Activated CD4-positive, alpha-beta T cell treated with anti-CD3 and anti-CD28 coated beads, Interleukin-2, amount 50 U/mL, for 4 hours (primary cell): ENCODE results near the gene LARP4B.
"Not testable (repeated sequence)": the region's sequence is repeated elsewhere in the genome, so short reads cannot be mapped to it uniquely, and the experiment has no call there.

Source experiments
- DNase-seq, 2 experiments: peaks; one replicate each; pipeline ENCODE4 v3.0.0-alpha.2; 2020

The LARP4B gene

DNA sequence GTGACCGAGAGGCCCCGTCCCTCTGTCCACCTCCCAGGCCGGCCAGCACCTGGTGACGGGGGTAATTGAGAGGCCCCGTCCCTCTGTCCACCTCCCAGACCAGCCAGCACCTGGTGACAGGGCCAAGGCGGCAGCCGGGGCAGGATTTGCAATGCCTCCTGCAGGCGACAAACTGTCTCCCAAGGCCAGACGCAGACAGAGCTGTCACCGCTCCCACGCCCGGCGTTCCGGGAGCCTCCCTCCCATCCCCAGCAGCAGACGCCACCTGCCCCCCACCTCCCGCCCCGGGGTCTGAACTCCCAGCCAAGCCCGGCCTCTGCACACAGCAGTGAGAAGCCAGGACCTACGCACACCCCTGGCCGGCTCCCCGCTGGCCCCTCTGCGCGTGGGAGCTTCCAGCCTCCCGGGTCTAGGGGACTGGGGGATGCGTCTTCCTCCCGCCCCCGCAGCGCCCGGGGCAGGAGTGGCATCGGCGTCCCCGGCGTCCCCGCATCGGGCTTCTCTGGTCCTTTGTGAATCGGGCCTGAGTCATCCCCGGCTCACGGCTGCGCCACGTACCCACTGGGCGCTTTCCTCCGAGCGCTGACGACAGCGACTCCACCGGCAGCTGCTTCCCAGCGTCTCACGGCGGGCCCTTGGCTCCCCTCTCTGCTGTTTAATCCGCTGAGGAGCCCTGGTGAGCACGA is 147.0 kb downstream of the LARP4B start:
- DNase-seq: peak; percentile 41 to 48

DNA sequence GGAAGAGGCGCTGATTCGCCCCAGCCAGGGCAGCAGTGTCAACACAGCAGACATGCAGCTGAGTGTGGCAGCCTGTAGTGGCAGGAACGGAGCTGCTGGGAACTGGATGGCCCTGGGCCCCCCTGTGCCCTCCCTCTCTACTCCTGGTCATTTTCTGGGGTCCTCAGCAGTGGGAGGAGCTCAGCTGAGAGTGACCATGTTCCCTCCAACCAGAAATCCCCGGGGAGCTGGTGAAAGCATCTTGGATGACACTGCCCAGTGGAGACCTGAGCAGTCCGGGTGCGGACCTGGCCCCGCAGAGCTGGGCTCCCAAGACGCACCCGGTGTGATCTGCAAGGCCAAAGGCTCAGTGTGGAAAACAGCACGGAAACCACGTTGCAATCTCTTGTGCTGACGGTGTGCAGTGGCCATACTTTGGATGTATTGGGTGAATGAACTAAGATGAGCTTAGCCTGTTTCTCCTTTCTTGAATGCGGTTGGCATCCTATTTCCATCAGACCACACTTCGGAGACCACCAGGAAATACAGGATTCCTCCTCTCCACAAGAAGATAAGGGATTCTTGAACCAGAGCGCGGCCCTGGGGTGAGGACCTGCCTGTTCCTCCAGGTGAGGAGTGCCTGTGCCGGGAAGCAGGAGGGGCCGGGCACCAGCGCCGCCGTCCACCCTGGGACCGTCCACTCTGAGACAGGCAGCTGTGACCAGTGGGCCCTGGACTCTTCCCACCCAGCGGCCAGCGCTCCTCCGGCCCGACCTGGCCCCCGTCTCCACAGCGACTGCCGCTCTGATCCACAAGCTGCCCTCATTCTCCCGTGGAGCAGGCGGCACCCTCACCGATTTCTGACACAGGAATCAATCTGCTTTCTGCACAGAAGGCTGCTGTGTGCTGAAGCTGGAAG is 148.5 kb downstream of the LARP4B start:
- no peak for DNase-seq

DNA sequence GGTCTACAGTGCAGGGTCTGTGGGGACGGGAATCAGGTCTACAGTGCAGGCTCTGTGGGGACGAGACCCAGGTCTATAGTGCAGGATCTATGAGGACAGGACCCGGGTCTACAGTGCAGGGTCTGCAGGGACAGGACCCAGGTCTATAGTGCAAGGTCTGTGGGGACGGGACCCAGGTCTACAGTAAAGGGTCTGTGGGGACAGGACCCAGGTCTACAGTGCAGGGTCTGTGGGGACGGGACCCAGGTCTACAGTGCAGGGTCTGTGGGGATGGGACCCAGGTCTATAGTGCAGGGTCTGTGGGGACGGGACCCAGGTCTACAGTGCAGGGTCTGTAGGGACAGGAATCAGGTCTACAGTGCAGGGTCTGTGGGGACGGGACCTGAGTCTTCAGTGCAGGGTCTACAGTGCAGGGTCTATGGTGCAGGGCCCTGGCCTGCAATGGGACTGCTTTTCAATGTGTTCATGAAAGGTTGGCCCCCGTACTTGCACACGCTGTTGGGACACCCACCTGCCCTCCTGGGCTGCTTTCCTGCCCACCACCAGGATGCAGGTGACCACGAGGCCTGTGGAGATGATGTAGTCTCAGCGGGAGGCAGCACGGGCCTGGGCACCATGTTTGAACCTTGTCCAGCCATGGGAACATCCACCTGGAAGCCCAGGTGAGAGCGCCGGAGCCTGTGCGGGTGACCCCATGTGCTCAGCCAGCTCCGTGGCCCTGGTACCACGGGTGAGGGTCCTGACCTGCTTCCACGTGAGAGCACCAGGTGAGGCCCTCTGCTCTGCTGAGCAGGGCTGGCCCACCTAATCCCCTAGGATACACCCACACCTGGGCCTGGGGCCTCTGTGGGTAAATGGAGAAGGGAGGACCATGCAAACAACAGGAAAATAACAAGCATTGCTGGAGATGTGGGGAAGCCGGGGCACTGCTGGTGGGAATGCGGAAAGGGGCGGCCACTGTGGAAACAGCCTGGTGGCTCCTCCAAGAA is 150.7 kb downstream of the LARP4B start:
- DNase-seq: no peak

DNA sequence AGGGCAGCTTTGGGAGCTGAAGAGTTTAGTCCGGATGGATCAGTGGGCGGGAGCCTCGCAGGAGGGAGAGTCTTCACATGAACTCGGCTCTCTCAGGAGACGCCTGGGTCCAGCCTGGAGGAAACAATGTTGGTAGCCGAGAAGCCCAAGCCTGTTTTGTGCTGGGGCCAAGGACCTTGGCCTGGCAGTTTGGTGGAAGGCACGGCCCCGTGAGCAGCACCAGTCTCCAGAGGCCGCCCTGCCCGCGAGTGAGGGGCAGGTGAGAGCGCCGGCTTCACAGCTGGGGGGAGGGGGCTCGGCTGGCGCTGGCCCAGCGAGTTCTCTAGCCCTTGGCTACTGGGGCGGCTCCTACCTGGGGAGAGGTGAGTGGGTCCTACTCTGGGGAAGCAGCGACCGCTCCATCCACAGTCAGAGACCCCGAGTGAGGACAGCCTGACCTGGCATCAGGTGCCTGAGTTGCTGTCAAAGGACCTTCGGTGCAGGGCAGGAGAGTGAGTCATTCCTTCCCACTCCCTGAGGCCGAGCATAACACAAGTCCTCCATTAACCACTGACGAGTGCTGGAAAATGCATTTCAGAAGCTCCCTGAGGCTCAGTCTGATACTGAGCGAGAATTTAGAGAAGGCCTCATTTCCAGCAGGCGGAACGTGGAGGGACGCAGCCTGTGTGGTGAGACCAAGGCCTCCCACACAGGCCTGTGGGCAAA is 152.7 kb downstream of the LARP4B start:
- DNase-seq: no peak

DNA sequence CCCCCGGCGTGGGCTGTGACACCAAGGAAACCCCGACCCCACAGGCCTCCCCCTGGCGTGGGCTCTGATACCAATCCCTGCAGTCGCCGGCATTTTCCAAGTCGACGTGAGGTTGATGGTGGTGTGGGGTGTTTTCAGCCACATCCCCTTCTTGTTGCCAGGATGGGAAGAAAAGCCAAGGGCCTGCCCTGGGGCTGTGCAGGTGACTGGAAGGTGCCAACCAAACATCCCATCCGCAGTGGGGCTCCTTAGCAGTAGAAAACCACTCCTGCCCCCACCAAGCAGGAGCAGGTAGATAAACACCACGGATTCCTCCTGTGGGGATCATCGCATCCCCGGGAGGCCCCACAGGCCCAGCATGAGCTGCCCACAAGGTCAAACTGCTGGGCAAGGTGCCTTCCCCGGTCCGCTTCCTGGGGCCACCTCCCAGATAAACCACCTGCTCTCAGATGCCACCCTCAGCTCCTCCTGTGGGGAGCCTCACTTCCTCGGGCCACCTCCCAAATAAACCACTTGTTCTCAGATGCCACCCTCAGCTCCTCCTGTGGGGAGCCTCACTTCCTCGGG is 153.5 kb downstream of the LARP4B start:
- DNase-seq: no peak

DNA sequence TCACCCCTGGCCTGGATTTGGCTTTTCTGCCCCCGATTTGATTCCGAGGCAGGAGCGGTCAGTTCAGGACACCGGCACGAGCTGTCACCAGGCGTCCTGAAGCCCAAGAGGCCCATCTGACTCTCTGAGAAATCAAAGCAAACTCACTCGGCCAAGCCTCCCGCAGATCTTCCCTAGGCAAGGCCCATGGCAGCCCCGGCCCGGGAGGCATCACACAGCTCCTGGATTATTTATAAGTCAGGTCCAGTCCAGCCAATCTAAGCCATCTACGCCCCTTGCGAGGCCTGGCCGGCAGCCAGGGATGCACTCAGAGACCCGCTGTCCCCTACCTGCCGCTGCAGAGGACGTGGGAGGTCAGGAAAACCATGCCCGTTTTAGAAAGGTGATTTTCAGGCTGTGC is 154.7 kb downstream of the LARP4B start:
- no peak for DNase-seq

DNA sequence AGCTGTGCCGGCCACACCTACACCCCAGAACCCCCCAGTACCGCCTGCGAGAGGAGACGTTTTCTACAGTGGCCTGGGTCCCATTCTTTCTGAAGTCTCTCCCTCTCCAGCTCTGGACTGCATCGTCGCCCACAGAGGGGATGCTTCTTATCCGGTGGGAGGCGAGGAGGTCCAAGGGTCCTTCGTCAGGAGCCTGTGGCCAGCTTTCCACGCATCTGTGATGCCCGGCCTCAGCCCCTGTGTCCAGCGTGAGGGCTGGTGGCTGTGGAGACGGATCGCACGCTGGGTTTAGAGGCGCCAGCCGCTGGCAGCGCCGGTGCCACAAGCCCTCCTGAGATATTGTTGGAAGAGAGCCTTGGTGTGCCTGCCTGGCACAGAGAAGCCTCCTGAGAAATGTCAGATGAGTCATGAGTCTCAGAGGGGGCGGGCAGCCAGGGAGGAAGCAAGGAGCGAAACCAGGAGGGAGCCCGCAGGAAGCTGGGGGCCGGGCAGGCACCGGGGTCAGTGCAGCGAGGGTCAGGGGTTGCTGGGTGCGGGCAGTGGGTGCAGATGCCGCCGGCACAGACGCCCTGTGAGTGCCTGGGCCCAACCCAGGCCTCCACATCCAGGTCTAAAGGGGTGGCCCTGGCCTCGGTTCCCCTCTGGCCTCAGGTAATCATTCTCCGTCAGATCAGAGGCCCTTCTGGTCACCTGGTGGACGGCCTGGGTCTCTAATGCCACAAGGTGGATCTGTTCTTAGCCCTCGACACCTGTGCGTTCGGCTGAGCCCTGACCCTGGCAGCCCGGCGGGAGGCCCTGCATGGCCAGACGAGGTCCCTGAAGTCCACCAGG is 156.0 kb downstream of the LARP4B start:
- no peak for DNase-seq

DNA sequence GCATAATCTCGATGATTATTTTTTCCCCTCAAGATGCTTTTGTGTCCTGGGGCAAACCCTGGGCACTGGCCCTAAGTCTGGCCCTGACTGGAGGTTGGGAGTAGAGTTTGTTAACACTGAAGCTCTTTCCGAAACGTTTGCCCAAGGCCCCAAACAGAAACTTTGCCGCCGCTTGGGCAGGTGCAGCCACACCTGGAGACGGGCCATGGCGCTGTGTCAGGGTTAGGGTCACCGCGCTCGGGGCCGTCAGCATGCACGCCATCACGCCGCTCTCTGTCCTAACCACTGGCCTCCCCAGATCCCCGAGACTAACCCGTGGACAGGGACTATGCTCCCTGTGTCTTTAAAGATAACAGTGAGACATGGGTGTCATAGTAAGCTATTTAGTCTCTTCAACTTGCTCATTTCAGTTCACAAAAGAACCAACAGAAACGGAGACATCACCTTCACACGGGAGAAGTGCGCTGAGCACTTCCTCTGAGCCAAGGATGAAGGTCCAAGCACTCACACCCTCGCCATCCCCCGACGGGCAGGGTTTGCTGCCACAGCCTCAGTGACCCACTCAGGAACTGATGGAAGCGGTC is 156.8 kb downstream of the LARP4B start:
- DNase-seq: no peak

DNA sequence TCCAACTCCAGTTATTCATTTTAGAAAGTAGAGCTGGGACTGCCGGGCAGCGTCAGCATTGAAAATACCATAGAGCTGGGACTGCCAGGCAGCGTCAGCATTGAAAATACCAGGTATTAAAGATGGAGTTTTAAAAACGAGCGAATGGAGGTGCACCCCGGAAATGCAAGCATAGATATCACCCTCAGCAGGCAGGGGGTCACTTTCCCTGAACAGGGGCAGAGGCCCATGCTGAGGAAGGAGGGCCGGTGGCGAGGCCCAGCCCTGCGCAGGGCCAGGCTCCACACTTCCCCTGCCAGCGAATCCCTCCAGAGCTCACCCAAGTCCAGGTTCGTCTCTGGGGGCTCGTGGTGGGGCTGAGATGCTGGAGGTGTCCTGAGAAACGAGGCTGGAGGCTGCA is 157.3 kb downstream of the LARP4B start:
- DNase-seq: no peak

DNA sequence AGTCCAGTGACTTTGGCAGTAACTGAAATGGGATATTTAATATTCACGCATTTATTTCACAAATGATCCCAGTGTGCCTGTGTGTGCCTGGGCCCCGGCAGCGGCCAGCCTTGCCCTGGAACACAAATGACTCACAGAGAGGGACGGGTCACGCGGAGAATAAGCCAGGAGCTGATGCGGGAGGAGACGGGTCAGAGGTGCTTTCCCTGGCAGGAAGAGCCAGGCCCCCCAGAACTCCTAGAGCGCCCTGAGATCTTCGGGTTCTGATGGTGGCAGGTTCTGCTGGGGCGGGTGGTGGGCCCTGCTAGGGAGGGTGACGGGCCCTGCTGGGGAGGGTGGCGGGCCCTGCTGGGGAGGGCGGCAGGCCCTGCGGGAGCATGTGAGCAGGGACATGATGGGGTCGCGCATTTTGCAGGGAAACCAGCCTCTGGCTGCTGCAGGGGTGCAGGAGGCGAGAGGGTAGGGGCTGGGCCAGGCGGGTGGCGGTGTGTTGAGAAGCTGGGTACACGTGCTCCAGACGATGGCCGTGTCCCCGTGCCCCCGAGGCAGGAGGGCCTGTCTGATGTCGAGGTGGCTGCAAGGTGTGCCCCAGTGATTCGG is 157.8 kb downstream of the LARP4B start:
- no peak for DNase-seq

DNA sequence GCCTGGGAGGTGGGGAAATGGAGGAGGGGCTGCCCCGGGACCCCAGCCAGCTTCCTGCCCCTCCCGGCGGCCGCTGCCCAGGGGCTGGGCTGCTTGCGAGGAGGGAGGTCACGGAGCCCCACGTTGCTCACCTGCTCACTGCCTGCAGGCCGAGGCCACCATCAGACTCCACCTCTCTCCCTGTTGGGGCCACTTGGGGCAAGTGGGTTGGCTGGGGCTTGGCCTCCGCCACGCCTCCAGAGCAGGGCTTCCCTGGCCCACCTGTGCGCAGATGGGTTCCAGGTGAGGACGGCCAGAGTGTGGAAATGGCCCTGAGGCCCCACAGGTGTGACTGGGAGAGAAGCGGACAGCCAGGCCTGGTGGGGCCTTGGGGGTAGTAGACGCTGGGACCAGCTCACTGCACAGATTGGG is 159.3 kb downstream of the LARP4B start:
- no peak for DNase-seq

DNA sequence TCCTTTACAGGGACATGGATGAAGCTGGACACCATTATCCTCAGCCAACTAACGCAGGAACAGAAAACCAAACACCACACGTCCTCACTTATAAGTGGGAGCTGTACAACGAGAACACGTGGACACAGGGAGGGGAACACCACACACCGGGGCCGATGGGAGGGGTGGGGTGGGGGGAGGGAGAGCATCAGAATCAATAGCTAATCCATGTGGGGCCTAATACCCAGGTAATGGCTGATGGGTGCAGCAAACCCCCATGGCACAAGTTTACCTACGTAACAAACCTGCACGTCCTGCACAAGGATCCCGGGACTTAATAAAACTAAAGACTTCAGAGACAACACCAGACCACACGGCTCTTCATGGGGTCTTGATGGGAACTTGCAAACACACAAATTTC is 159.9 kb downstream of the LARP4B start:
- no peak for DNase-seq

DNA sequence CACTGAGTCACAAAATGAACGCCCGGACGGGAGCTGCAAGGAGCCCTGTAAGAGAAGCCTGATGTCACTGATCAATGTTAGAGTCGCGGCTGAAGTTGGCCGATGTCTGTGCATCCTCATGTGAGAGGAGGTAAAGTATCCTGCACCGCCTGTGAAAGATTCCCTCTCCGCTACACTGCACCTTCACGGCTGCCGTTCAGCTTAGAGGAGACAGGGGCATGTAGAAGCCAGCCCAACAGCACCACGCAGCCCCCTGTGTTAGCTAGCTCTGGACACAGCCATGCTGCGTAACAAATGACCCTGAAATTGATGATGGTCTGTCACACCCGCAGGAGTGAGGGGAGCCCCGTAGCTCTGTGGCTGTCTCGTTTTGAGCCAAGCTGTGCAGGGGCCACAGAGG is 160.5 kb downstream of the LARP4B start:
- no peak for DNase-seq

DNA sequence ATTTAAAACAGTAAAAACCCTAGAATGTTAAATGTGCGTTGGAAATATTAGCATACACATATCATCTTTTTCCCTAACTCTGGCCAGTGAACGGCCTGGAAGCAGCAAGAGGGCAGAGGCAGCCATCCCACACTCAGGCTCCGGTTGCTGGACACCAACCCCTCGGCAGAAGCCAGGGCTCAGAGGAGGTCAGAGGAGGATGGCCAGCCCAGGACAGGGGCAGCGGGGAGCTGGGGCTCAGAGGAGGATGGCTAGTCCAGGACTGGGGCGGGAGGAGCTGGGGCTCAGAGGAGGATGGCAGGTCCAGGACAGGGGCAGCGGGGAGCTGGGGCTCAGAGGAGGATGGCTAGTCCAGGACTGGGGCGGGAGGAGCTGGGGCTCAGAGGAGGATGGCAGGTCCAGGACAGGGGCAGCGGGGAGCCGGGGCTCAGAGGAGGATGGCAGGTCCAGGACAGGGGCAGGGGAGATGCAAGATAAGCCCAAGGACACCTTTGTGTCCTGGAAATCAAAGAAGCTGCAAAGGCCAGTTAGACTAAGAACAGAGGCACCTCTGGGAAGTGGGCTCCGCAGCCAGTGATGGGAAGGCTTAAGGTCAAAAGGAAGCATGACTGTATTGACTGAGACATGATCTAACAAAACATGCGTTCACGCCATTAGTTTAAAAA is 161.3 kb downstream of the LARP4B start:
- not testable (repeated sequence) for DNase-seq

DNA sequence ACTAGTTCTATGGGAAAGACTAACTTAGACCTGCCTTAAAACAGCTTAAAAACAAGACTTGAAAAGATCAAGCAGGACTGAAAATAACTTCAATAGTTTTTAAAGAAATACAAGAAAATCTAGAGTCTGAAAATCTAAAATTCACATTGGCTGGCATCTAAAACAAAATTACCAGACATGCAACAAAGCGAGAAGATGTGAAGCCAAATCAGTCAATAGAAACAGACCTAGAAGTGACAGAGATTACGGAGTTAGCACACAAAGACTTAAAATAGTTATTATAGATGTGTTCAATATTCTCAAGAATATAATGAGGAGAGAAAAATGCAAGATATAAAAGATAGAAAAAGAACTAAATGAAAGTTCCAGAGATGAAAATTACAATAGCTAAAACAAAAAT is 163.7 kb downstream of the LARP4B start:
- no peak for DNase-seq

DNA sequence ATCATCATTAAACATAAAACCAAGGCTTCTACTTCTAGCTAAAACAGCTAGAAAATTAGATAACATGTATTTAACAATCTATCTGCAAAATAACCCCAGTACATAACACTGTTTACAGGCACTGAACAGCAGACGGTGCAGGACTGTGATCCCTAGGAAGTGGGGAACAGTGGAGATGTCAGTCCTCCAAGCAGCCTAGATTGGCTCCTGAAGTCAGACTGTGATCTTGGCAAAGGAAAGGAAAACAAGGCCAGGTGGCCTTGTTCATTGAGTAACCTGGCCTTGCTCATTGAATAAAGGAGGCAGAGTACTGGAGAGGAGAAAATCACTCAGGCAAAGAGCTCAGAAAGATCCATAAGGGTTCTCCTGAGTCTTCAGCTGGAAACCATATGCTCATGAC is 164.3 kb downstream of the LARP4B start:
- DNase-seq: no peak

DNA sequence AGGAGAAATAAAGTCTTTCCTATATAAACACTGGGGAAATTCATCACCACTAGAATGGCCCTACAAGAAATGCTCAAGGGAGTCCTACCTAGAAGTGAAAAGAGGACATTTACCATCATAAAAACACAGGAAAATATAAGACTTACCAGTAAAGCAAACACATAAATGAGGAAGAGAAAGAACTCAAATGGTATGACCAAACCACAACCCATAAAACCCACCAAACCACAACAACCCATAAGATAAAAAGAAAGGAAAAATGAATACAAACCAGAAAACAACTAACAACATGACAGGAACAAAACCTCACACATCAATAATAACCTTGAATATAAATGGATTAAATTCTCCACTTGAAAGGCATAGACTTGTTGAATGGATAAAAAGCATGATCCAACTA is 170.1 kb downstream of the LARP4B start:
- no peak for DNase-seq

DNA sequence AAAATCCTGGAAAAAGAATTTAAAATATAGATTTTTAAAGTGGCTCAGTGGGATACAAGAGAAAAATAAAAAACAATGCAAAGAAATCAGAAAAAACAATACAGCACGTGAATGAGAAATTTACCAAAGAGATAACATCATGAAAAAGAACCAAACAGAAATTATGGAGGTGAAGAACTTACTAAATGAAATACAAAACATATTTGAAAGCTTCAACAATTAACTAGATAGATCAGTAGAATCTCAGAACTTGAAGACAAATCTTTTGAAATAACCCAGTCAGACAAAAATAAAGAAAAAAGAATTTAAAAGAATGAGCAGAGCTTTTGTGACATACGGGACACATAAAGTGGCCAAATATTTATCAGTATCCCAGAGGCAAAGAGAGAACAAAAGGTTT is 170.9 kb downstream of the LARP4B start:
- no peak for DNase-seq

DNA sequence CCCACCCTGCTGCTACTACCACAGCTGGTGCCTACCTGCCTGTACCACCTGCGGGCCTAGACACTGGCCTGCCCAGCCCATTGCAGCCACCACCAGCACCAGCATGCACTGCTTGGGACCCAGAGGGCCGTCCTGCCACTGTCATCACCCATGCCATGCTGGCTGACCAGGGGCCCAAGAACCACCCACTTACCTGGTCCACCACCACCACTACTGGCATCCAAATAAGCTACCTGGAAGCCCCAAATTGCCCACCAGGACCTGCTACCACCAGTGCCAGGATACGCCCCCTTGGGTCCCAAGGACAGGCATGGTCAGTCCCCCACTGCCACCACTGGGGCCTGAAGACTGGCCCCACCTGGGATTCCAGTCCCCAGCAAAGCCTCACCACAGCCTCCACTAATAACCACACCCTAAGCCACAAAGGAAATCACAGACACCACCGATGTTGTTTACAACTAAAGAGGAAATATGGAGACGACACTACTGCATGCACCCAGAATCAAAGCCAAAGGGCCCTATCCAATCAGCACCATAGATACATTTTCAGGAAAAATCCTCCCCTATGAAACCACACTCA is 171.5 kb downstream of the LARP4B start:
- no peak for DNase-seq
